Upper lobe of left lung (tissue), 6 donors: Measurements from ENCODE around the gene HK1. TPM values are rescaled to one million over a fixed set of nuclear protein-coding genes. Genes with fewer than 3 reads are reported as not detected.

Experiments used
- ATAC-seq, 2 donors: fragments of 200-7000 bp; cut with Tn5 transposase; one replicate each; pipeline ENCODE4 v1.9.1; 2022; ENCODE audit warnings: mild to moderate bottlenecking in 2 of 2, moderate library complexity in 2 of 2; ENCODE audit not compliant: low FRiP score in 2 of 2
- DNase-seq, 2 donors: peaks; one replicate each; pipeline ENCODE4 v3.0.0-alpha.2; 2019 to 2020
- H3K27ac ChIP-seq, 4 donors: fragments of 200-600 bp; sonication (generic); one replicate each; pipeline ENCODE4 v1.5.1; 2016 to 2019
- H3K27me3 ChIP-seq, 4 donors: fragments of 200-600 bp; sonication (generic); one replicate each; pipeline ENCODE4 v1.5.1; 2017 to 2019
- H3K36me3 ChIP-seq, 4 donors: fragments of 200-600 bp; sonication (generic); one replicate each; pipeline ENCODE4 v1.5.1; 2016 to 2019
- H3K4me1 ChIP-seq, 4 donors: fragments of 200-600 bp; sonication (generic); one replicate each; pipeline ENCODE4 v1.5.1; 2018 to 2019
- H3K4me3 ChIP-seq, 4 donors: fragments of 200-600 bp; sonication (generic); one replicate each; pipeline ENCODE4 v1.5.1; 2017 to 2019; ENCODE audit warnings: mild to moderate bottlenecking in 2 of 4, moderate library complexity in 1 of 4
- H3K9me3 ChIP-seq, 4 donors: fragments of 200-600 bp; sonication (generic); one replicate each; pipeline ENCODE4 v1.5.1; 2018 to 2019
- CTCF ChIP-seq, 6 experiments: fragments of 450-650 bp in 4 of 6; fragments of 200-600 bp in 2 of 6; sonication (generic) in 2 of 6; IDR thresholded peaks; one replicate each; pipeline ENCODE4 v1.5.1; 2016 to 2019; ENCODE audit warnings: antibody characterized with exemption in 6 of 6
- EP300 ChIP-seq, 4 donors: sonication (generic); formaldehyde crosslinking; IDR thresholded peaks; one replicate each; pipeline ENCODE4 v1.5.1; 2017; ENCODE audit warnings: antibody characterized with exemption in 4 of 4, control low read depth in 2 of 4
- POLR2A ChIP-seq, 4 donors: fragments of 450-650 bp; IDR thresholded peaks; one replicate each; pipeline ENCODE4 v1.5.1; 2016 to 2017; ENCODE audit warnings: antibody characterized with exemption in 4 of 4, mild to moderate bottlenecking in 2 of 4
- POLR2AphosphoS5 ChIP-seq, 2 donors: sonication (generic); formaldehyde crosslinking; IDR thresholded peaks; one replicate each; pipeline ENCODE4 v1.5.1; 2017; ENCODE audit warnings: antibody characterized with exemption in 2 of 2
- WGBS, 2 donors: methylation state at CpG; one replicate each; pipeline ENCODE4 v1.1.5; 2017 to 2018; 5-methylcytosine and 5-hydroxymethylcytosine counted together
- total RNA-seq, 6 donors: library from RNA; depleted of rRNA in 4 of 6; stranded (reverse); fragments of >200 nt in 4 of 6; gene quantifications; one replicate each; pipeline versions ENCODE4 v1.1.0 to v1.2.1, GENCODE V29; 2016 to 2021
- donor health status: DM: no; HTN: no; CAD: no; lungs with moderate emphysema.
- donor health status: DM: no; HTN: yes; CAD: no; lungs with severe emphysema.

Gene HK1
- total RNA-seq, 6 donors from 2014 or later, result 60.8 to 98.5 (median 88.9) TPM

GRCh38 chr10:69377933-69378332, 99.6 kb downstream of the HK1 start:
- H3K36me3 ChIP-seq, result peaks cover 6 to 73% (median 47%) of the 10 kb centered on the region in 4 donors

GRCh38 chr10:69379800-69380199, 101.5 kb downstream of the HK1 start:
- no peak for DNase-seq
- peaks cover 6 to 75% (median 58%) of the 10 kb centered on the region in 4 donors for H3K36me3 ChIP-seq
- no peaks in the 10 kb centered on the region for H3K9me3 ChIP-seq
- TF ChIP-seq POLR2A (IDR thresholded peaks at IDR 0.05) (no peak), CTCF (IDR thresholded peaks at IDR 0.05) (no peak), POLR2AphosphoS5 (IDR thresholded peaks at IDR 0.05) (no peak), EP300 (IDR thresholded peaks at IDR 0.05) (no peak)
- no peaks in the 10 kb centered on the region for H3K27me3 ChIP-seq
- peaks cover 29 to 35% (median 34%) of the 10 kb centered on the region in 4 donors for H3K4me1 ChIP-seq
- 96 to 98% methylated on average over 14 to 16 of the region's 16 CpGs for WGBS, 2 donors
- ATAC-seq, result no peak
- no peak overlapping the region for H3K27ac ChIP-seq
- no peak overlapping the region for H3K4me3 ChIP-seq

More at GRCh38 chr10:69377933-69378332, 99.6 kb downstream of the HK1 start:
- Histone ChIP-seq H3K27me3 (no peaks in the 10 kb centered on the region), H3K4me1 (peaks cover 27 to 31% (median 30%) of the 10 kb centered on the region in 4 donors), H3K9me3 (no peaks in the 10 kb centered on the region), H3K27ac (peak overlapping the region; percentile 29 to 58 (median 46)), H3K4me3 (no peak overlapping the region)
- peak; percentile 17 to 40 for TF ChIP-seq POLR2AphosphoS5 (IDR thresholded peaks at IDR 0.05)
- TF ChIP-seq CTCF (IDR thresholded peaks at IDR 0.05), result no peak
- no peak for TF ChIP-seq POLR2A (IDR thresholded peaks at IDR 0.05)
- DNase-seq (no peak), ATAC-seq (no peak)
- WGBS, 2 donors, result 37 to 55% methylated on average over 3 of the region's 3 CpGs

DNA sequence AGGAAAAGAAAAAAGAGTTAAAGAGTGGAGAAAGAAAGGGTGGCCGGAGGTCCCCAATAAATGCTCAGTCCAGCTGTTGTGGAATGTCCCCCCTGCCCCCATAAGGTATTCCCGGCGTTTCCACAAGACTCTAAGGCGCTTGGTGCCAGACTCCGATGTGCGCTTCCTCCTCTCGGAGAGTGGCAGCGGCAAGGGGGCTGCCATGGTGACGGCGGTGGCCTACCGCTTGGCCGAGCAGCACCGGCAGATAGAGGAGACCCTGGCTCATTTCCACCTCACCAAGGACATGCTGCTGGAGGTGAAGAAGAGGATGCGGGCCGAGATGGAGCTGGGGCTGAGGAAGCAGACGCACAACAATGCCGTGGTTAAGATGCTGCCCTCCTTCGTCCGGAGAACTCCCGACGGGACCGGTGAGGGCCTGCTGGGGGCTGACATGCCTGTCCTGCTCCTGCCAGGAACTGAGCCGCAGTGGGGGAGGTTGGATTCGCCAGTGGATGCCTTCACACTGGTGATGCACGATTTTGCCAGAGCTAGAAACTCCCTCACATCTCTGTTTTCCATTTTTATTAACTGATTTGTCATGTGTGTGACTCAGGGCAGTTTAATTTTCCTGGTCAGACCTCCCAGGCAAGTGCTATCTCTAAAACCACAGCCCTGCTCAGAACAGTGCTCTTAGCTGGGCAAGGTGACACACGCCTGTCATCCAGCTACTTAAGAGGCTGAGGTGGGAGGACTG, 104.3 kb downstream of the HK1 start:
- TF ChIP-seq POLR2AphosphoS5 (IDR thresholded peaks at IDR 0.05), result no peak
- no peak for TF ChIP-seq CTCF (IDR thresholded peaks at IDR 0.05)
- no peak for TF ChIP-seq POLR2A (IDR thresholded peaks at IDR 0.05)
- TF ChIP-seq EP300 (IDR thresholded peaks at IDR 0.05), result no peak
- ATAC-seq (peak in 1 of 2 donors; percentile 77), DNase-seq (no peak)
- Histone ChIP-seq H3K4me1 (peaks cover 4 to 16% (median 14%) of the 10 kb centered on the region in 4 donors), H3K36me3 (peaks cover 6 to 88% (median 70%) of the 10 kb centered on the region in 4 donors), H3K4me3 (no peak overlapping the region), H3K27ac (no peak overlapping the region), H3K9me3 (no peaks in the 10 kb centered on the region), H3K27me3 (no peaks in the 10 kb centered on the region)
- 84 to 94% methylated on average over 25 to 26 of the region's 26 CpGs for WGBS, 2 donors

GRCh38 chr10:69383558-69383957, 105.3 kb downstream of the HK1 start:
- peaks cover 12 to 97% (median 77%) of the 10 kb centered on the region in 4 donors for H3K36me3 ChIP-seq
- peak in 1 of 2 donors; percentile 85 for ATAC-seq

More at GRCh38 chr10:69383558-69383957, 105.3 kb downstream of the HK1 start:
- Histone ChIP-seq H3K4me3 (no peak overlapping the region), H3K27ac (no peak overlapping the region), H3K27me3 (no peaks in the 10 kb centered on the region), H3K4me1 (peaks cover 0 to 12% (median 7%) of the 10 kb centered on the region in 4 donors), H3K9me3 (no peaks in the 10 kb centered on the region)
- DNase-seq, result no peak
- TF ChIP-seq EP300 (IDR thresholded peaks at IDR 0.05) (no peak), POLR2AphosphoS5 (IDR thresholded peaks at IDR 0.05) (no peak), CTCF (IDR thresholded peaks at IDR 0.05) (no peak), POLR2A (IDR thresholded peaks at IDR 0.05) (no peak)
- 54 to 64% methylated on average over 2 to 3 of the region's 3 CpGs for WGBS, 2 donors
